Colonic mucosa (tissue), 4 donors: ENCODE data around the gene KRTAP10-10. TPM values are rescaled to one million over a fixed set of nuclear protein-coding genes. Genes with fewer than 3 reads are reported as not detected.
"Not testable (repeated sequence)": the region's sequence is repeated elsewhere in the genome, so short reads cannot be mapped to it uniquely, and the experiment has no call there.

Experiments used
- DNase-seq: peaks from one replicate; pipeline ENCODE4 v3.0.0-alpha.2; 2020
- H3K27ac ChIP-seq: fragments of 200-600 bp; one replicate; pipeline ENCODE4 v1.8.0; 2021
- H3K27me3 ChIP-seq: fragments of 200-600 bp; one replicate; pipeline ENCODE4 v1.8.0; 2021
- H3K36me3 ChIP-seq: fragments of 200-600 bp; one replicate; pipeline ENCODE4 v1.8.0; 2021
- H3K4me1 ChIP-seq: fragments of 200-600 bp; one replicate; pipeline ENCODE4 v1.8.0; 2021; ENCODE audit warnings: mild to moderate bottlenecking
- H3K4me3 ChIP-seq: fragments of 200-600 bp; one replicate; pipeline ENCODE4 v1.8.0; 2021
- H3K9ac ChIP-seq, 2 donors: one replicate each; pipeline ENCODE4 v1.7.0; 2013; ENCODE audit warnings: control low read depth in 2 of 2, low read depth in 2 of 2, low read length in 2 of 2
- H3K9me3 ChIP-seq: fragments of 200-600 bp; one replicate; pipeline ENCODE4 v1.8.0; 2021
- intact Hi-C: fragments of 100-400 bp; cut with DNase I; formaldehyde crosslinking; loops from one replicate; pipeline ENCODE4 v1.14.1; 2022
- total RNA-seq, 2 donors: library from RNA; stranded (reverse); fragmentation: NEBNext Ultra II Directional in 1 of 2; extraction: Animal tissue kit (Norgen Biotek cat#: 25700) in 1 of 2; gene quantifications; one replicate each; pipeline ENCODE4 v1.2.1, GENCODE V29; 2021
- TF ChIP-seq, protein P1 (sequence below): fragments of 200-600 bp; IDR thresholded peaks from one replicate; pipeline ENCODE4 v1.8.0; 2022; ENCODE audit warnings: antibody characterized with exemption, mild to moderate bottlenecking
- donor health status: healthy.
- donor health status: DM: no; HTN: no; CAD: no.
- donor health status: DM: no; HTN: no; CAD: no.

The KRTAP10-10 gene
- total RNA-seq, 2 donors from 2014 or later, result not detected

DNA sequence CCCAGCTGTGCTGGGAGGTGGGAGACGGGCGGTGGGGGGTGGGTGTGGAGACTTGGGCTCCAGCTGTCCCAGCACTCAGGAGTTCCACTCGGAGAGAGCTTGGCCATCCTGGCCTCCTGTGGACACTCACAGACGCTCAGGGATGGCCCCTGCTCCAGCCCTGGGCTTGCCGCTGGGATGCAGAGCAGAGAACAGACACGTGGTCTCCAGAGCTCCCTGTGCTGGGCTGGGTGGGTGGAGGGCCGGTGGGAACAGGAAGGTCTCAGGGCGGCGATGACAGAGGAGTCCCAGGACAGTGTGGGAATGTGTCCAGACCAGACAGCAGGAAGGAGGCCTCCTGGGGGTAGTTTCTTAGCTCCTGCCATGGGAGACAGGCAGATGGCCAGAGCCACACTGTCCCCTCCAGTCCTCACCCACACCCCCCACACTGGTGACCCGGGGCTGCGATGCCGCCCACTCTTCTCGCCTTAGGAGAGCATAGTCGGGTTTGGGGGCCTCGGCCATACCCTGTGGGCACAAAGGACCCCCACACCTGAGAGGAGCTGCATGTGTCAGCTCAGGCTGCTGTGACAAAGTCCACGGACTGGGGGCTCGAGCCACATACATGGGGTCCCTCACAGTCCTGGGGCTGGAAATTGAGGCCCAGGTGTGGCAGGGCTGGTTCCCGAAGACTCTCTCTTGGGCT lies 8.3 kb upstream of the KRTAP10-10 start:
- no peaks in the 10 kb centered on the region for H3K9me3 ChIP-seq
- no peak for DNase-seq

DNA sequence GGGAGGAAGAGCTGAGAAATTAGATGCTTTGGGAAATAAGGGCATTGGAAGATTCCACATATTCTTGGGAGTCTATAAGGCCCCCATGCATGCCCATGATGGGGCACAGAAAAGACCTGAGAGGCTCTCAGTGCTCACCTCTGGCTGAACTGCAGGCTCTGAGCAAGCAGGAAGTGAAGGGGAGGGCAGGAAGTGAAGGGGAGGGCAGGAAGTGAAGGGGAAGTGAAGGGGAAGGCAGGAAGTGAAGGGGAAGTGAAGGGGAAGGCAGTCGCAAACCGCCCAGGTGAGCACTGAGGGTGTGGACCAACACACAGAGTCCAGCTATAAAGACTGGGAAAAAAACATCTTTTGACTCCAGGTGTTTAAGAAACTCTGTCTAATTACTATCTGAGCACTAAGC lies 6.7 kb upstream of the KRTAP10-10 start:
- intact Hi-C loops, result no loop called here
- DNase-seq, result no peak
- H3K27me3 ChIP-seq, result no peaks in the 10 kb centered on the region
- no peak overlapping the region for H3K4me3 ChIP-seq
- H3K27ac ChIP-seq, result no peak overlapping the region
- no peaks in the 10 kb centered on the region for H3K4me1 ChIP-seq
- H3K36me3 ChIP-seq, result no peaks in the 10 kb centered on the region
- TF ChIP-seq, protein P1, sequence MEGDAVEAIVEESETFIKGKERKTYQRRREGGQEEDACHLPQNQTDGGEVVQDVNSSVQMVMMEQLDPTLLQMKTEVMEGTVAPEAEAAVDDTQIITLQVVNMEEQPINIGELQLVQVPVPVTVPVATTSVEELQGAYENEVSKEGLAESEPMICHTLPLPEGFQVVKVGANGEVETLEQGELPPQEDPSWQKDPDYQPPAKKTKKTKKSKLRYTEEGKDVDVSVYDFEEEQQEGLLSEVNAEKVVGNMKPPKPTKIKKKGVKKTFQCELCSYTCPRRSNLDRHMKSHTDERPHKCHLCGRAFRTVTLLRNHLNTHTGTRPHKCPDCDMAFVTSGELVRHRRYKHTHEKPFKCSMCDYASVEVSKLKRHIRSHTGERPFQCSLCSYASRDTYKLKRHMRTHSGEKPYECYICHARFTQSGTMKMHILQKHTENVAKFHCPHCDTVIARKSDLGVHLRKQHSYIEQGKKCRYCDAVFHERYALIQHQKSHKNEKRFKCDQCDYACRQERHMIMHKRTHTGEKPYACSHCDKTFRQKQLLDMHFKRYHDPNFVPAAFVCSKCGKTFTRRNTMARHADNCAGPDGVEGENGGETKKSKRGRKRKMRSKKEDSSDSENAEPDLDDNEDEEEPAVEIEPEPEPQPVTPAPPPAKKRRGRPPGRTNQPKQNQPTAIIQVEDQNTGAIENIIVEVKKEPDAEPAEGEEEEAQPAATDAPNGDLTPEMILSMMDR, result no peak
- no peaks in the 10 kb centered on the region for H3K9me3 ChIP-seq
- H3K9ac ChIP-seq, result no peak overlapping the region

More for the DNA sequence above, 8.3 kb upstream of the KRTAP10-10 start:
- H3K4me3 ChIP-seq, result no peak overlapping the region
- no peaks in the 10 kb centered on the region for H3K36me3 ChIP-seq
- no peaks in the 10 kb centered on the region for H3K4me1 ChIP-seq
- H3K27me3 ChIP-seq, result no peaks in the 10 kb centered on the region
- no peak overlapping the region for H3K27ac ChIP-seq
- no peak overlapping the region for H3K9ac ChIP-seq
- TF ChIP-seq, protein P1, result no peak
- intact Hi-C loops, result no loop called here

DNA sequence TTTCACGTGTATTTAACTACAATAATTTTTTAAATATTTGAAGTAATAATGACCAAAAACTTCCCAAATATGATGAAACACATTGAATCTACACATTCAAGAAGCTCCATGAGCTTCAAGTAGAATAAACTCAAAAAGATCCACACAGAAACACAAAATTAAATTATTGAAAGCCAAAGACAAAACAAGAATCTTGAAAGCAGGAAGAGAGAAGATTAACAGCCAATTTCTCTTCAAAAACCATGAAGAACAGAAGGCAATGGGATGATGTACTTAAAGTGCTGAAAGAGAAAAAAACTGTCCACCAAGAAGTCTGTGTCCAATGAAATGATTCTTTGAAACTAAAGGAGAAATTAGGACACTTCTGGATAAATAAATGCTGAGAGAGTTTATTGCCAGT lies 5.1 kb upstream of the KRTAP10-10 start:
- no peaks in the 10 kb centered on the region for H3K27me3 ChIP-seq
- H3K36me3 ChIP-seq, result no peaks in the 10 kb centered on the region
- no peak overlapping the region for H3K4me3 ChIP-seq
- H3K9me3 ChIP-seq, result no peaks in the 10 kb centered on the region
- no peaks in the 10 kb centered on the region for H3K4me1 ChIP-seq
- no peak overlapping the region for H3K27ac ChIP-seq
- TF ChIP-seq, protein P1, result no peak
- no peak for DNase-seq
- H3K9ac ChIP-seq, result no peak overlapping the region
- intact Hi-C loops, result no loop called here

DNA sequence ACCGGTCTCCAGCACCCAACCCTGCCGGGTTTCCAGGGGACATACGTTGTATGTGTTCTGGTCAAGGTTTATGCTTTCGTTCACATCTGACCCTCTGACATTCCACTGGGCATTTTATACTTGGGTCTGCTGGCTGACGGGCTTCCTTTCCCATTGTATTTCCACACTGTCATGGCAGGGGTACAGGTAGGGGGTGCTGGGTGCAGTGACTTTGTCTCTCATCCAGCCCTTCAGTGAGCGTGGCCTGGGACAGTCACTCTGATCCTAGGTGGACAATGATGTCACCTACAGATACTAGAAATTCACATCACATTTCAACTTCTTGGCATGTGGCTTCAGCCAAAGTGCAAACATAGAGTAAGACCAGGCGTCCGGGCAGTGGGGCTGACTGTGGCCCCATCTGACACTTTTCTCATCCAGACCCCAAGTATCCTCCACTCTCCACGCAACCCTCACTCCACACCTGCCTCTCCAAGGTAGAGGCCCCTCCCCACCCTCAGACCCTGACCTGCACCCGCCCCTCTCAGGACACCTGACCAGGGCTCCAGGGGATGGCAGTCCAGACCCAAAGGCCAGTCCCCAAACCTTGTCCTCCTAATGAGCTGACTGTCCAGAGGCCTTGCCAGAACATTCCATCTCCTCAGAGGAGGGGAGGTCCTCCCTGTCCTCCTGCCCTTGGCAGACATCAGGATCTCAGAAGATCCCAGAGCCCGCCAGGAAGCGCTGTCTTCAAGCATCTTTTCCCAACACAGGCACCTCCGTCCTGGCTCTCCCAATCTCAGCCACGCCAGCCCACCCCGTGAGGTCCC lies 743 bp upstream of the KRTAP10-10 start:
- intact Hi-C loops, result no loop called here
- H3K27ac ChIP-seq, result no peak overlapping the region
- no peak overlapping the region for H3K4me3 ChIP-seq
- no peak overlapping the region for H3K9ac ChIP-seq
- no peaks in the 10 kb centered on the region for H3K9me3 ChIP-seq
- H3K36me3 ChIP-seq, result no peaks in the 10 kb centered on the region
- no peak for DNase-seq
- no peaks in the 10 kb centered on the region for H3K4me1 ChIP-seq
- TF ChIP-seq, protein P1, result no peak
- no peaks in the 10 kb centered on the region for H3K27me3 ChIP-seq

DNA sequence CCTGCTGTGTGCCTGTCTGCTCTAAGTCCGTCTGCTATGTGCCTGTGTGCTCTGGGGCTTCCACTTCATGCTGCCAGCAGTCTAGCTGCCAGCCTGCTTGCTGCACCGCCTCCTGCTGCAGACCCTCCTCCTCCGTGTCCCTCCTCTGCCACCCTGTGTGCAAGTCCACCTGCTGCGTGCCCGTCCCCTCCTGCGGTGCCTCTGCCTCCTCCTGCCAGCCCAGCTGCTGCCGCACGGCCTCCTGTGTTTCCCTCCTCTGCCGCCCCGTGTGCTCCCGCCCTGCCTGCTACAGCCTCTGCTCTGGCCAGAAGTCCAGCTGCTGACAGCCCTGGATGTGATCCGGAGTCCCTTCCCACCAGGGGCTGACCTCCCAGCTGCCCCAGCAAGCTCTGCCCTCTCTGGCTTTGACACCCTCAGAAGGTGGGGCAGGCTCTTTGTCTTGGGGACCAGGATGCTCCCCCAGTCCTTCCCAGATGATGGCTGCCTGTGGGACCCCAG lies 744 bp downstream of the KRTAP10-10 start:
- H3K4me3 ChIP-seq, H3K27ac ChIP-seq, H3K27me3 ChIP-seq, intact Hi-C loops, H3K9ac ChIP-seq, H3K9me3 ChIP-seq, DNase-seq, H3K4me1 ChIP-seq, H3K36me3 ChIP-seq: not testable (repeated sequence)

DNA sequence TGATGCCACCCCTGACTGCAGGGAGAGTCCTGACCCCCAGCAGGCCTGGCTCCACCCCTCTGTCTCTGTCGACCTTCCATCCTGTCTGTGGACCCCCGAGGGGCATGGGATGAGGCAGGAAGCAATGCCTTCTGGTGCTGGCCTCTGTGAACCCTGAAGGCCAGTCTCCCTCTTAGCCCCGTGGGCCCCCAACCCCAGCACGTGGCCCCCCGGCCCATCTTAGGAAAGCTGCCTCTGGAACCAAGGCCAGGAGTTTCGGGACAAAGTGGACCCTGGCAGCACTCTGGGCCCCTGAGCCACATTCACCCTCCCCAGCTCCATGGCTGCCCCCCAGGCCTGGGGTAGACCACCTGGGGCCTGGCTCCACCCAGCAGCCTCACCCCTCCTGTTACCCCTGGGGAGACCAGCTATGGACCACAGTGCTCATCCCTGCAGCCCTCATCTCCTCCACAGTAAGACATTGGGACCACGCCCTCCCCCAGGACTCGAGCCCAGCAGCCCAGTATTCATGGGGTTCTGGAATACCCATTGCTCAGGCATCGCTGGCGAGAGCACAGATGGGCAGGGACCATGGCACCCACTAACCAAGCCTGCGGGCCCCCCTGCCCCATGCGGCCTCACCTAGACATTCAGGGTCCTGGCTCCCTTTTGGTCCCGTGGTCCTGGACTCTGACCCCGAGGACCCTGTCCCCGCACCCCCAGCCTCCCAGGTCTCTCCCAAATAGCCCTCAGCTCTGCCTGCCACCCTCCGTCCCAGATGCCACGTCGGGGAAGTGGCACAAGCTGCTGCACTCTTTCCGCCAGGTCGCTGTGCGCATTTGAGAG lies 1.6 kb downstream of the KRTAP10-10 start:
- H3K27me3 ChIP-seq, H3K27ac ChIP-seq, H3K4me3 ChIP-seq, H3K9me3 ChIP-seq, intact Hi-C loops, H3K9ac ChIP-seq, DNase-seq, H3K4me1 ChIP-seq, H3K36me3 ChIP-seq: not testable (repeated sequence)
